Stimulated activated CD8-positive, alpha-beta memory T cell treated with anti-CD3 and anti-CD28 coated beads, Interleukin-4, amount 100 ng/mL, for 48 hours (primary cell): ENCODE data around the gene LRRC9.
"Not testable (repeated sequence)": the region's sequence is repeated elsewhere in the genome, so short reads cannot be mapped to it uniquely, and the experiment has no call there.

ENCODE experiments used
- DNase-seq: peaks from one replicate; pipeline ENCODE4 v3.0.0-alpha.2; 2020

Gene LRRC9

GRCh38 chr14:60079723-60080122 lies 159.8 kb downstream of the LRRC9 start:
- no peak for DNase-seq

GRCh38 chr14:60085085-60085484 lies 165.1 kb downstream of the LRRC9 start:
- no peak for DNase-seq

GRCh38 chr14:60085693-60086092 lies 165.7 kb downstream of the LRRC9 start:
- no peak for DNase-seq

GRCh38 chr14:60087668-60088067 lies 167.7 kb downstream of the LRRC9 start:
- no peak for DNase-seq

- DNase-seq, result no peak
Measured at GRCh38 chr14:60089221-60089620, 169.3 kb downstream of the LRRC9 start.

DNA sequence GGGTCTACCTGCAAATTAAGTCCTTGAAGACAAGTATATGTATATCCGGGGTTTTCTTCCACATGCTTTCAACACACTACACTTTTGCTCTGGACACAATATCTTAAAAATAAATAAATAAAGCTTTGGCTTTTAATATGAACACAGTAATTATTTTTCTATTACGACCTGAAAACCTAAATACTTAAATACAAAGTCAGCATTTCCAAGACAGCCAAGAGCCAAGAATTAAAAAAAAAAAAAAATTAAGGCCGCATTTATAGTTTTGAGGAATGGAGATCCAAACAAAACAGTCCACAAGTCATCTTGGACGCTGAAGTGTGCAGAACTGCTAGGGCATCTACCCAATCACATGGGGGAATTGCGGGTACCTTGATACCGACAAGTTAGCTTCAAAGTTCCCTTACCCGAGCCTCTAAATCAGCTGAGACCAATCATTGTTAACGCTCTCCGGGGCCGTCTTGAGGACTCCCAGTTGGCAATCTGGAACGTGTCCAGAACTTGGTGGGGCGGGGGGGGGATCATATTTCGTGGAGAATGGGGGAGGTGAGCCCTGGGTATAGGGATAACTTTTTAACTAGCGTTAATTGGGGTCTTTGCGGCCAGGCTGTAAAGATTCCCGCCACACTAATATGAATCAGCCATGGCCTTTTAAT lies 171.0 kb downstream of the LRRC9 start:
- peak; percentile 28 for DNase-seq

- DNase-seq, result peak; percentile 94
Measured at GRCh38 chr14:60091550-60092525, 171.9 kb downstream of the LRRC9 start, which contains the start of gene PCNX4. TSS of gene PCNX4 (plus strand) at chr14:60091923. CDS start at chr14:60107639, 15,716 bp downstream.

- peak; percentile 33 for DNase-seq
Measured at GRCh38 chr14:60092526-60092920, 172.6 kb downstream of the LRRC9 start.

DNA sequence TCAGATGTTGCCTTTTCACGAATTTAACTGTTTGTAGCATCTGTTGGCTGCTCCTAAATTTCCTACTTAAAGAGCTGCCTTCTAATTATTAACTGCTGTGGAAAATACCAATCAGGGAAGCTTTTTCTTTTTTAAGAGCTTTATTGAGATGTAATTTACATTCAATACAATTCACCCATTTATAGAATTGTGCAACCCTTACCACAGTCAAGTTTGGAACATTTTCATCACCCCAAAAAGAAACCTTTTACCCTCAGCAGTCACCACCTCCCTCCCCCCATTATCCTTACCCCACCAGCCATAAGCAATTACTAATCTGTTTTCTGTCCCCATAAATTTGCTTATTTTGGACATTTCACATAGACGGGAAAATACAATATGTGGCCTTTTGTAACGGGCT lies 173.1 kb downstream of the LRRC9 start:
- DNase-seq, result no peak

GRCh38 chr14:60093606-60094005 lies 173.7 kb downstream of the LRRC9 start:
- no peak for DNase-seq

DNA sequence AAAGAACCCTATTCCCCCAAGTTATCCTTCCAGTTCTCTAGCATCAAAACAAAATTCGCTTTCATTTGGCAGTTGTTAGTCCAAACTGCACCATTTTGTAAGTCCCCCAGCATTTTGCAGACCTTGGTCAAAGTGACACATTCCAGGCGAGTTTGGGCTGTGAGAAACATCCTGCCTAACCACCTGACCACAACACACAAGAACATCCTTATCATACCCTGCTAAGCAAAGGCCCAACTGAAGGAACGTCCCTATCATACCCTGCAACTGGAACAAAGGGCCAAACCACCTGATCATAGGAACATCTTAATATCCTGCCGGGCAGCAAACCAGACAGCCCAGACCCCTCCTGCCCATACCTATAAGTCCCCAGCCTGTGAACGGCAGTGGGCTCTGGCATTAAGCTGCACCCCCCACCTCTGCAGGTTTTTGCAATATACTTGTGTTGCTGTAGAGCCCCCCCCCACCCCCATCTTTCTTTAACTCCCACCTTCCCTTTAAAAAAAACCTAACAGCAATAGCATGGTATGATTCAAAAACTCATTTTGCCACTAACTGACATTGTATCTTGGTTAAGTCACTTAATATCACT lies 174.5 kb downstream of the LRRC9 start:
- DNase-seq, result peak; percentile 32

- no peak for DNase-seq
Measured at GRCh38 chr14:60095231-60095630, 175.3 kb downstream of the LRRC9 start.

DNA sequence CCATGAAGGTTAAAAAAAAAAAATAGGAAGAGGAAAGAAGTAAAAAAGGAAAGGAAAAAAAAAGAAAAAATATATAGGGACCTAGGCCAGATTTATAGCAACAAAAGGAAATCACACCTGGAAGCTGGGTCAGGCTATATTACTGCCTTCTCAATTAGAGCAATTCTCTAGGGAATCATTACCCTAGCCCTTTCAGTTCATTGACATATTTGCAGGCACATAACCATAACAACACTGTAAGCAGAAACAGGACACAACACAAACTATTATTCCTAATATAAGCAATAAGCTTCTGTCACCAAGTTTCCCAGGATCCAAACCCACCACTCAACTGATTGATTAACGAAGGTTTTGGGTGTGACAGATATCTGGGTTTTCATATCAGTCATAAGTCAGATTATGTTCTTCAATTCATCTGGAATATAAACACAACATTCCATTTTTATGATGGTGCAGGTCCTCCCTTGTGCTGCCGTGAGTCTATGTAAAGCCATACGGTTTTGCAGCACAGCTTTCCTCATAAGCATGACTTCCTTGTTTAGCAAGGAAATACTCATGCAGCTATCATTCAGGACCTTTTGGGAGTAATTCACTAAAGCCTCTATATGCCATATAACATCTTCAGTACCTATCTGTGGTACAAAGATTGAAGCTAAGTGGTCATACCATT lies 176.0 kb downstream of the LRRC9 start:
- no peak for DNase-seq

DNA sequence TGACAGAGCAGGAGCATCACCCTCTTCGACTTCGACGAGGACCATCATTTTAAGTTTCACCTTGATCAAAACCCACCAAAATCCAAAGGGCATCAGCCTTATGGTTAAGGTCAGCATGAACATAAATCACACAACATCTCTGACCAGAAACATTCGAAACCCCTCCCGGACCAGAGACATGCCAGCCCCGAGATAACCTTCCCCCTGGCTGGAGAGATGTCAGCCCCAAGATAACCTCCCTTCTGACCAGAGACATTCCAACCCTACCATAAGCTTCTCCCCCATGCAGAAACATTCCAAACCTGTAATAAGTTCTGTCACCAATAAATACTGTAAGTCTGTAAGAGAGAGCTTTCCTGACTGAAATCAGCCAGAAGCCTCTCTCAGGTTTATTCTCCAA lies 178.0 kb downstream of the LRRC9 start:
- no peak for DNase-seq

GRCh38 chr14:60099855-60100254 lies 179.9 kb downstream of the LRRC9 start:
- DNase-seq, result not testable (repeated sequence)

DNA sequence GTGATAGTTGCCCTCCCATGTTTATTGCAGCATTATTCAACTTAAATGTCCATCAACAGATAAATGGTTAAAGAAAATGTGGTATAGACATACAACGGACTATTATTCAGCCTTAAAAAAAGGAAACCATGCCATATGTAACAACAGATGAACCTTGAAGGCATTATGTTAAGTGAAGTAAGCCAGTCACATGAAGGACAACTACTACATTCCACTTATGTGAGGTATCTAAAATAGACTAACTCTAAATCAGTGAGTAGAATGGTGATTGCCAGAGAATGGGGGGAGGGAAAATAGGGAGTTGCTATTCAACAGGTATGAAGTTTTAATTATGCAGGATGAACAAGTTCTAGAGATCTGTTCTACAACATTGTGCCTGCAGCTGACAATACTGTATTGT lies 181.8 kb downstream of the LRRC9 start:
- DNase-seq, result no peak

DNA sequence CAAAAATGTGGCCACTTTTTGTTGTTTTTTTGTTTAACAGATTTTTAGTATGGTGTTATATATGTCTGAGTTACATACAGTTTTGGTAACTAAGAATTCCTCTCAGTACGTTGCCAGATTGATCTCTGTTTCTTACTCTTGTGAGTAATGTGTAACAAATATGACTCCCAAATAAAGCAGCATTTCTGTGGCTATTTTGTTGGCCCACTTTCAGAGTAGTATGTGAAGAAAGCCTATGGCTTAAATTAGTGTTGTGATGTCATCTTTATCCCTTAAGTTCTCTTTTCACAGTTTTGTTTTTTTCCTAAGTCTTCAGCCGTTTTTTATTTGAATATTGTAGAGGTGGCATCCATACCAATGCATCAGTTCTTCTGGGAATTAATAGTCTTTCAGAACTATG lies 182.4 kb downstream of the LRRC9 start:
- no peak for DNase-seq

- no peak for DNase-seq
Measured at GRCh38 chr14:60106339-60106738, 186.4 kb downstream of the LRRC9 start.

DNA sequence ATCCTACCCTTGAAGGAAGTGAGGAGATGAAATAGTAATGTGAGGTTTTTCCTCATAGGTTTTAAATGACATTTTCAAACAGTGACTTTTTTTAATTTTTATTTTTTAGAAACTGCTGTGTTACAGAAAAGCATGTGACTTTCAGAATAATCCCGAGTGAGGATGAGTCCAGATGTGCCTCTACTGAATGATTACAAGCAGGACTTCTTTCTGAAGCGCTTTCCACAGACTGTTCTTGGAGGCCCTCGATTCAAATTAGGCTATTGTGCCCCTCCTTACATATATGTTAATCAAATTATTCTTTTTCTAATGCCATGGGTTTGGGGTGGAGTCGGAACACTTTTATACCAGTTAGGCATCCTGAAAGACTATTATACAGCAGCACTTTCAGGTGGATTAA lies 187.5 kb downstream of the LRRC9 start:
- DNase-seq, result no peak

DNA sequence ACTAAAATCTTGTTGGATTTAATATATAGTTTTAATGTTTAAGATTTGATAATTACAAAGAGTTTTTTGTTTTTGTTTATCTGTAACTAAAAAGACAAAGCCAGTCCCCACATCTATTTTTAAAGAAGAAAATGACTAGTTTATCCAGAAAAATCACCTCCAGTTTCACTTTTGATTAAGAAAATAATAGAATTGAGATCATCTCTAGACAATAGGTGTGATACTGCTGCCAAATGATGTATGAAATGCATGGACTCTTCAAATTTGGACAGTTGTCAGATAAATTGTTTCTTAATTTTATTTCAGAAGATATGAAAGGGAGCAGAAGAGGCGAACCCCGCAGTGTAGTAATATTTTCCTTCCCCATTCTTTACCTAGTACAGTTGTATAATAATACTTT lies 191.8 kb downstream of the LRRC9 start:
- no peak for DNase-seq
